ENCODE results near the gene ARHGAP22. TPM values are rescaled to one million over a fixed set of nuclear protein-coding genes. Genes with fewer than 3 reads are reported as not detected.

Gene ARHGAP22
- total RNA-seq, 1 experiment from 2014 or later, result 9.9 TPM

GRCh38 chr10:48541144-48541795 is 63.6 kb downstream of the ARHGAP22 start (continued):
- TF ChIP-seq REST (IDR thresholded peaks at IDR 0.05; ENCODE audit: low read depth) (no peak), SIN3A (IDR thresholded peaks at IDR 0.05; ENCODE audit: low read depth) (no peak)

- Histone ChIP-seq H3K36me3 (ENCODE audit: control insufficient read depth in 1 of 2, insufficient read depth in 2 of 2, low read length in 2 of 2) (no peaks in the 10 kb centered on the region), H3K27me3 (ENCODE audit: insufficient read depth, low read length) (no peaks in the 10 kb centered on the region), H3K9ac (ENCODE audit: low read length) (no peak overlapping the region), H3K4me1 (ENCODE audit: control insufficient read depth in 1 of 2, insufficient read depth in 2 of 2, low read length in 2 of 2) (no peaks in the 10 kb centered on the region), H3K4me2 (ENCODE audit: low read length) (no peak overlapping the region), H4K20me1 (ENCODE audit: insufficient read depth) (no peaks in the 10 kb centered on the region; the same call in 1 of the 2 replicates), H3K4me3 (replicated peaks in 1 of 2; ENCODE audit: low read depth in 1 of 2, low read length in 2 of 2) (no peak overlapping the region), H2AFZ (ENCODE audit: low read depth, low read length, poor library complexity, severe bottlenecking) (no peak overlapping the region), H3K9me2 (ENCODE audit: insufficient read depth) (no peaks in the 10 kb centered on the region), H3K9me3 (ENCODE audit: control insufficient read depth in 1 of 2, insufficient read depth in 1 of 2, low read depth in 1 of 2, low read length in 2 of 2) (no peaks in the 10 kb centered on the region), H3K27ac (ENCODE audit: low read depth, low read length) (no peak overlapping the region), H3K79me2 (ENCODE audit: insufficient read depth, low read length) (no peaks in the 10 kb centered on the region)
- TF ChIP-seq EGR1 (IDR thresholded peaks at IDR 0.05; ENCODE audit: low read depth) (no peak), ZNF274 (IDR thresholded peaks at IDR 0.05; ENCODE audit: low read depth, low read length) (no peak), ATF3 (IDR thresholded peaks at IDR 0.05) (no peak), POLR2AphosphoS5 (IDR thresholded peaks at IDR 0.05; ENCODE audit: low read depth, low read length) (no peak), POLR2A (IDR thresholded peaks at IDR 0.05; ENCODE audit: borderline replicate concordance, extremely low read depth, insufficient read depth, insufficient read length) (no peak), RAD21 (IDR thresholded peaks at IDR 0.05; ENCODE audit: low read depth) (no peak), SIN3A (IDR thresholded peaks at IDR 0.05; ENCODE audit: low read depth) (no peak), EZH2 (IDR thresholded peaks at IDR 0.05) (no peak), ZFX (IDR thresholded peaks at IDR 0.05) (no peak), CBX3 (IDR thresholded peaks at IDR 0.05; ENCODE audit: low read depth) (no peak), EZH2phosphoT487 (IDR thresholded peaks at IDR 0.05; ENCODE audit: borderline replicate concordance) (no peak), ZBTB33 (IDR thresholded peaks at IDR 0.05; ENCODE audit: extremely low read depth, insufficient replicate concordance, low read length) (no peak)
- no peak for ATAC-seq
- CTCF ChIA-PET, result interaction anchor here (0.7 to 1.3 kb wide), 3 partner anchors 9 to 120 kb away, joined by 3 to 4 read pairs (median 3); no protein-coding TSS in a partner anchor
- no peak for DNase-seq (ENCODE audit: low read depth, low spot score)
- intact Hi-C loops (cut with micrococcal nuclease), result no loop called here
- POLR2A ChIA-PET, result no interaction called here
- no TSS peak for BruUV-seq (replicated peaks)
- RAD21 ChIA-PET (ENCODE audit: low non-redundant PET in 1 of 2, low total read pairs in 2 of 2, uncharacterized antibody in 2 of 2, unreplicated experiment in 2 of 2), result no interaction called here
Measured at GRCh38 chr10:48538611-48539010, 66.3 kb downstream of the ARHGAP22 start.

Data from HCT116 (cell line).